ENCODE results near the gene SPACA9.

The SPACA9 gene

GRCh38 chr9:132864277-132864676 is 14.4 kb upstream of the SPACA9 start:
- DNase-seq: no peak

- DNase-seq: no peak
Measured at GRCh38 chr9:132864691-132865090, 14.0 kb upstream of the SPACA9 start.

GRCh38 chr9:132866898-132867297 is 11.8 kb upstream of the SPACA9 start:
- DNase-seq: no peak

GRCh38 chr9:132869266-132869665 is 9.4 kb upstream of the SPACA9 start:
- DNase-seq: no peak

- DNase-seq: no peak
Measured at GRCh38 chr9:132873403-132873802, 5.3 kb upstream of the SPACA9 start.

- no peak for DNase-seq
Measured at GRCh38 chr9:132875159-132875558, 3.5 kb upstream of the SPACA9 start.

- no peak for DNase-seq
Measured at GRCh38 chr9:132876849-132877248, 1.8 kb upstream of the SPACA9 start.

GRCh38 chr9:132877458-132877823 is 1.3 kb upstream of the SPACA9 start:
- no peak for DNase-seq

- peak; percentile 93 for DNase-seq
Measured at GRCh38 chr9:132877824-132878694, 639 bp upstream of the SPACA9 start, which contains the start of gene AK8. AK8 (minus strand) TSS chr9:132878284; CDS start chr9:132878255, 29 bp downstream.

GRCh38 chr9:132879457-132880323 is 992 bp downstream of the SPACA9 start:
- DNase-seq: no peak

- no peak for DNase-seq
Measured at GRCh38 chr9:132880324-132880661, 1.6 kb downstream of the SPACA9 start.

- no peak for DNase-seq
Measured at GRCh38 chr9:132881826-132882225, 3.1 kb downstream of the SPACA9 start.

GRCh38 chr9:132882616-132883015 is 3.9 kb downstream of the SPACA9 start:
- no peak for DNase-seq

GRCh38 chr9:132883349-132884294 is 4.9 kb downstream of the SPACA9 start:
- DNase-seq: no peak

- DNase-seq: no peak
Measured at GRCh38 chr9:132885720-132886333, 7.1 kb downstream of the SPACA9 start.

GRCh38 chr9:132886334-132886725 is 7.6 kb downstream of the SPACA9 start:
- no peak for DNase-seq

- DNase-seq: no peak
Measured at GRCh38 chr9:132887181-132888120, 8.8 kb downstream of the SPACA9 start.

- no peak for DNase-seq
Measured at GRCh38 chr9:132888151-132888550, 9.5 kb downstream of the SPACA9 start.

- DNase-seq: no peak
Measured at GRCh38 chr9:132892400-132892799, 13.7 kb downstream of the SPACA9 start.

- no peak for DNase-seq
Measured at GRCh38 chr9:132894346-132894745, 15.6 kb downstream of the SPACA9 start.
